RWPE1 (cell line): ENCODE data around the gene CHD5.

Source experiments
- CTCF ChIA-PET: fragments of 350-600 bp; sonication (Branson Sonifier 250); formaldehyde crosslinking; extraction: SDS; loops from one replicate; lab custom pipeline; 2021; lab: Yijun Ruan, JAX
- POLR2A ChIA-PET: fragments of 400-600 bp; formaldehyde crosslinking; extraction: SDS; loops from one replicate; lab custom pipeline; 2020; ENCODE audit warnings: antibody characterized with exemption; ENCODE audit not compliant: low non-redundant PET; lab: Yijun Ruan, JAX
- DNase-seq: peaks from one replicate; pipeline ENCODE4 v3.0.0; 2012; ENCODE audit warnings: low spot score
- H3K27ac ChIP-seq: fragments of 450-650 bp; 2 replicates; pipeline ENCODE4 v1.5.1; 2017
- TF ChIP-seq, protein P1 (sequence below): fragments of 450-650 bp; conservative IDR thresholded peaks from 2 replicates; pipeline ENCODE4 v1.5.1; 2017; ENCODE audit warnings: low read depth, mild to moderate bottlenecking

Gene CHD5

DNA sequence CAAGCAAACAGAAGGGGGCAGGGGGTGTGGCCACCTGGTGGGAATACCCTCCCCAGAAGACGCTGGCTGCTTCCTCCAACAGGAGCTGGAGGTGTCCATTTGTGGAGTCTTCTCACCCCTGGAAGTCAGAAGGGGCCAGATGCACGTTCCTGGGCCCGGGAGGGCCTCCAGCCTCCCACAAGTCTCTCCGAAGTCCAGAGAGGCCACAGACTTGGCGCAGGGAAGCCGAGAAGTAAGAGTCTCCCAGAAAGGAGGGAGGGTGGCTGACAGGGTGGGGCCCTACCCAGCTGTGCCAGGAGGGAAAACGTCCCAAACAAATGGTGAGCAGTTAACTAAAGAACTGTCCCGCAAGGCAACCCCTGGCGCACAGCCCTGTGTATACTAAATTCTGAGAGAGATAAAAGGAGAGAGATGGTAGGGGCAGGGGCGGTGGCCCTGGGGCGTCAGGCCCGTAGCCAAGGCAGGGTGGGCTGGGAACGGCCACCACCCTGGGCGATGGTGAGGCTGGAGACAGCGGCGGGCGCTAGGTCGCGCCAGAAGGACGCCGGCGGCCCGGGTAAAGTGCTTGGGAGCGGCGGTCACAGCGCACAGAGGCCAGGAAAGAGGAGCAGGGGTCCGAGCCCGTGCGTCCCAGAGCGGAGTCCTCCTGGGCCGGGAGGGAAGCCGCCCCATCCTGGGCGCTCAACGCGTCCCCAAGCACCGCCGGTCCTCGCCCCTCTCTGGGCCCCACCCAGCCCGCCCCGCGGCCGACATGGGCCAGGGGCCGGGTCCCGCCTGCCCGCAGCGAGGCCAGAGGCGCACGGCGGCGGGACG, 1.2 kb downstream of the CHD5 start:
- no peak for DNase-seq
- ChIA-PET CTCF (interaction anchor here (0.7 kb wide), 1 partner anchor 77 kb away, joined by 3 read pairs; no protein-coding TSS in a partner anchor), POLR2A (no interaction called here)
- TF ChIP-seq, protein P1, sequence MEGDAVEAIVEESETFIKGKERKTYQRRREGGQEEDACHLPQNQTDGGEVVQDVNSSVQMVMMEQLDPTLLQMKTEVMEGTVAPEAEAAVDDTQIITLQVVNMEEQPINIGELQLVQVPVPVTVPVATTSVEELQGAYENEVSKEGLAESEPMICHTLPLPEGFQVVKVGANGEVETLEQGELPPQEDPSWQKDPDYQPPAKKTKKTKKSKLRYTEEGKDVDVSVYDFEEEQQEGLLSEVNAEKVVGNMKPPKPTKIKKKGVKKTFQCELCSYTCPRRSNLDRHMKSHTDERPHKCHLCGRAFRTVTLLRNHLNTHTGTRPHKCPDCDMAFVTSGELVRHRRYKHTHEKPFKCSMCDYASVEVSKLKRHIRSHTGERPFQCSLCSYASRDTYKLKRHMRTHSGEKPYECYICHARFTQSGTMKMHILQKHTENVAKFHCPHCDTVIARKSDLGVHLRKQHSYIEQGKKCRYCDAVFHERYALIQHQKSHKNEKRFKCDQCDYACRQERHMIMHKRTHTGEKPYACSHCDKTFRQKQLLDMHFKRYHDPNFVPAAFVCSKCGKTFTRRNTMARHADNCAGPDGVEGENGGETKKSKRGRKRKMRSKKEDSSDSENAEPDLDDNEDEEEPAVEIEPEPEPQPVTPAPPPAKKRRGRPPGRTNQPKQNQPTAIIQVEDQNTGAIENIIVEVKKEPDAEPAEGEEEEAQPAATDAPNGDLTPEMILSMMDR, result no peak
- H3K27ac ChIP-seq, result no peak overlapping the region

DNA sequence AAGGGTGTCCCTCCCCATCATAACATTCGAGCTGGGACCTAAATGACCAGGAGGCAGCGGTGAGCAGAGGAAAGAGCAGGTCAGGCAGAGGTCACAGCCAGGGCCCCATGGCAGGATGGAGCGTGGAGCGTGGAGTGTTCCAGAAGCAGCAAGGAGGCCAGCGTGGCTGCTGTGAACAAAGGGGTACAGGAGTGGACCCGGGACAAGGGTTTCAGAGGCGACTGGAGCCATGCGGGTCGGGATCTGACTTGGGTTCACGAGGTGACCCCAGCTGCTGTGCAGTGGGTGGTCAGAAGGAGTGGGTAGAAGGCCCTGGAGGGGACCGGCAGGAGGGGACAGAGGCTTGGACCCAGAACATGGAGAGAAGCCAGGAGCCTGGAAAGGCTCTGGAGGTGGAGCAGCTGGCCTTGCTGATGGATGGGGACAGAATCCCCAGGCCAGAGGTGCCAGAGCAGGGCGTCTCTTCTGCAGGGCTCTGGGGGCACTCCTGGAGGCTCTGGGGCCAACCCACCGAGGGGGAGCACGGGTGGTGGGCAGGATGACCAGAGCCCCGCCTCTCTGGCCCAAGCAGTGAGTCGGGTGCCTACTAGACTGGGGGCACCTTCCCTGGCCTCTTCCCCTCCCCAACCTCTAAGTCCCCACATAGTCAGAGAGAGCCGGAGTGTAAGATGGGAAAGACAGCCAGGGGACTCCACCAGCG, 2.3 kb downstream of the CHD5 start:
- TF ChIP-seq, protein P1, result no peak
- CTCF ChIA-PET, result interaction anchor here (0.9 kb wide), 1 partner anchor 69 kb away, joined by 3 read pairs; no protein-coding TSS in a partner anchor
- POLR2A ChIA-PET, result no interaction called here
- DNase-seq, result no peak
- no peak overlapping the region for H3K27ac ChIP-seq

DNA sequence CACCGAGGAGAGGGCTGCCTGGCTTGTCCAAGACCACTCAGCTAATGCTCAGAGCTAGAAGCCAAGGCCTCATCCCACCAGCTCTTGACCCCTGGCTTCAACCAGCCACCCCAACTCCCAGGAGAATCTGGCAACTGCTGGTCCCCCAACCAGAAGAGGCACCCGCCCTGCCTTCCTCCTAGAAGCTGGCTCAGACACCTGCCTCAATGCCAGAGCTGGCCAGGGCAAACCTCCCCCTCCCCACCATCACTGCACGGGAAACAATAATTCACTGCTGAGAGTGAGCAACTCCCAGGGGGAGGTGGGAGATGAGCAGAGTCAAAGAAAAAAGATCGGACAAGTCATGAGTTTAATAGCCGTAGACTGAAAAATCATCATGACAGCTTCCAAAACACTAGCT, 3.3 kb downstream of the CHD5 start:
- POLR2A ChIA-PET, result no interaction called here
- CTCF ChIA-PET, result no interaction called here
- no peak for DNase-seq
- TF ChIP-seq, protein P1, result no peak
- H3K27ac ChIP-seq, result no peak overlapping the region

DNA sequence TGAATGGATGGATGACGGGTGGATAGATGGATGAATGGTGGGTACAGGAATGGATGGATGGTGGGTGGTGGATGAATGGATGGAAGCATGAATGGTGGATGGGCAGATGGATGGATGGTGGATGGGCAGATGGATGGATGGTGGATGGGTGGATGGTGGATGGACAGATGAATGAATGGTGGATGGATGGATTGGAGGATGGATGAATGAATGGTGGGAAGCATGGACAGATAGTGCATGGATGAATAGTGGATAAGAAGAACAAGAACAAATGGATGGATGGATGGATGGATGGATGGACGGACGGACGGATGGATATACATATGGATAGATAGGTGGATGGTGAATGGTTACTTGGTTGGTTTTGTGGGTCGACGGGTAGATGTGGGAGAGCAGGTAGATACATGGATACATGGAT, 4.7 kb downstream of the CHD5 start:
- no peak overlapping the region for H3K27ac ChIP-seq
- TF ChIP-seq, protein P1, result no peak
- no peak for DNase-seq
- ChIA-PET CTCF (no interaction called here), POLR2A (no interaction called here)

DNA sequence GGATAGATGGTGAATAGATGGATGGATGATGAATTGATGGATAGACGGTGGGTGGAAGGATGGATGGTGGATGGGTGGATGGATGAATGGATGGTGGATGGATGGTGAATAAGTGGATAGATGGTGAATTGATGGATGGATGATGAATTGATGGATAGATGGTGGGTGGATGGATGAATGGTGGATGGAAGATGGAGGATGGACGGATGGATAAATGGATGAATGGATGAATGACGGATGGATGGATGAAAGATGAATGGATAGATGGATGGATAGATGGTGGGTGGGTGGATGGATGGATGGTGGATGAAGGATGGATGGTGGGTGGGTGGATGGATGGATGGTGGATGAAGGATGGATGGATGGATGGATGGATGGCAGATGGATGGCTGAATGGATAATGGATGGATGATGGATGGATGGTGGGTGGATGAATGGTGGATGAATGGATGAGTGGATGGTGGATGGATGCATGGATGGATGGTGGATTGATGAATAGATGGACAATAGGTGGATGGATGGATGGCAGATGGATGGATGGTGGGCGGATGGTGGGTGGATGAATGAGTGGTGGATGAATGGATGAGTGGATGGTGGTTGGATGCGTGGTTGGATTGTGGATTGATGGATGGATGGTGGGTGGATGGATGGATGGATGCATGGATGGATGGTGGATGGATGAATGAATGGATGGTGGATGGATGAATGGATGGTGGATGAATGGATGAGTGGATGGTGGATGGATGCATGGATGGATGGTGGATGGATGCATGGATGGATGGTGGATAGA, 5.3 kb downstream of the CHD5 start:
- ChIA-PET CTCF (no interaction called here), POLR2A (no interaction called here)
- H3K27ac ChIP-seq, result no peak overlapping the region
- TF ChIP-seq, protein P1, result no peak
- no peak for DNase-seq

DNA sequence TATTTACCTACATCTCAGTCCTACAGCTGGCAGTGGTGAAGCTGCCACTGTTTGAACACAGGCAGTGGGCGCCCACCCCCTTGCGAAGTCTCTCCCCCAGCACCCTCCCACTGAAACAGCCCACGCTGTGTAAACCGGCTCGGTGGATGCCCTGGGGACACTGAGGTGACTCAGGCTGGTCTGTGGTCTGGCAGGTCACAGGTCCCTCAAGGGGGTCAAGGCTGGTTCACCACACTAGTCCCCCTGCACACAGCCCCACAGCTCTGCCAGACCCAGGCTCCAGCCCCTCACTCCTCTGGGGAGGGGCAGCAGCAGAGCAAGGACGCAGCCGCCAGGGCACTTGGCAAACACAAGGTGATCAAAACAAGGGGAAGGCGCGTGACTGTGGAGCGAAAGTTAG, 7.6 kb downstream of the CHD5 start:
- no peak overlapping the region for H3K27ac ChIP-seq
- TF ChIP-seq, protein P1, result no peak
- CTCF ChIA-PET, result interaction anchor here (0.7 kb wide), 1 partner anchor 13 kb away, joined by 4 read pairs; no protein-coding TSS in a partner anchor
- DNase-seq, result no peak
- POLR2A ChIA-PET, result no interaction called here
